Measurements from ENCODE around the gene FNDC1. TPM values are rescaled to one million over a fixed set of nuclear protein-coding genes. Genes with fewer than 3 reads are reported as not detected.

Gene FNDC1
- total RNA-seq, 1 donor from 2014 or later, result 0.64 TPM

DNA sequence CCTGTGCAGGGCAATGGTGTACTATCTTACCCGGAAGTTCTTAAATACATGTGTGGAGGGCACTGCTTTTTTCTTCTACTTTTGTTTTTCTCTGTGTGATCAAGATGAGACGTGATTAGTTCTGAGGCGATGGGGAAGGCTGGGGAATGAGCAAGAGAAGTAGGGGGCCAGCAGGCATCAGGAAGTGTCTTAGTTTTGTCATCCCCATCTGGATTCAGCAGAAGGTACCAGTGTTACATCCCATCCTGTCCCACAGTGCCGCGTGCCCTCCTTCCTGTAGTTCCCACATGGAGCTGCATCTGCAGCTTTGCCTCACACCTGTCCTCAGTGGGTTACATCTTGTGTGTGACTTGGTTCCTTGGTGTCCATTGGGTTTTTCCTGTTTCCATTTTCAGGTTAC lies 86.9 kb downstream of the FNDC1 start:
- H3K27me3 Mint-ChIP-seq (ENCODE audit: unreplicated experiment), result no peaks in the 10 kb centered on the region
- H3K36me3 Mint-ChIP-seq (ENCODE audit: unreplicated experiment), result no peaks in the 10 kb centered on the region
- no peak overlapping the region for H3K27ac Mint-ChIP-seq (ENCODE audit: unreplicated experiment)
- no peaks in the 10 kb centered on the region for H3K4me1 Mint-ChIP-seq (ENCODE audit: unreplicated experiment)
- no peak for TF ChIP-seq CTCF (IDR thresholded peaks at IDR 0.05)
- no peaks in the 10 kb centered on the region for H3K9me3 Mint-ChIP-seq (ENCODE audit: unreplicated experiment)
- H3K4me3 Mint-ChIP-seq (ENCODE audit: unreplicated experiment), result no peak overlapping the region
- no peak for DNase-seq (ENCODE audit: extremely low spot score, unreplicated experiment)

DNA sequence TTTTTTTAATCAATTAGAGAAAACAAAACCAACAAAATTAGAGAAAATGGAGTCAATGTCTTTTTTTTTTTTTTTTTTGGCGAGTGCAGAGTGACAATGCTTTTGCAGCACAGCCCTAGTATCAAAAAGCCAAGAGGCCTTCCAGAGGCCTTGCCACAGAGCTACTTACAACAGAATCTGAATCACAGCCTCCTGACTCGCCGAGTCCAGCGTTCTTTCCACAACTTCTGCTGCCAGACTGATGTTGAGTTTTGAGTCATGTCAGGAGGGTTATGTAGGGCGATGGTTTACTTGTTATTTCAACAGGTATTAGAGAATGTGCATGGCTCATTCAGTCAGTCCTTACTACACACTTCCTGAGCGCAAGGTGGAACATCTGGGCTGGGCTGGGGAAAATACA lies 88.6 kb downstream of the FNDC1 start:
- Mint-ChIP-seq H3K27ac (ENCODE audit: unreplicated experiment) (no peak overlapping the region), H3K36me3 (ENCODE audit: unreplicated experiment) (no peaks in the 10 kb centered on the region), H3K4me1 (ENCODE audit: unreplicated experiment) (no peaks in the 10 kb centered on the region), H3K9me3 (ENCODE audit: unreplicated experiment) (no peaks in the 10 kb centered on the region), H3K27me3 (ENCODE audit: unreplicated experiment) (no peaks in the 10 kb centered on the region), H3K4me3 (ENCODE audit: unreplicated experiment) (no peak overlapping the region)
- DNase-seq (ENCODE audit: extremely low spot score, unreplicated experiment), result no peak
- no peak for TF ChIP-seq CTCF (IDR thresholded peaks at IDR 0.05)

GRCh38 chr6:159259441-159260125 lies 90.4 kb downstream of the FNDC1 start:
- Mint-ChIP-seq H3K36me3 (ENCODE audit: unreplicated experiment) (no peaks in the 10 kb centered on the region), H3K4me1 (ENCODE audit: unreplicated experiment) (no peaks in the 10 kb centered on the region), H3K27me3 (ENCODE audit: unreplicated experiment) (no peaks in the 10 kb centered on the region), H3K4me3 (ENCODE audit: unreplicated experiment) (no peak overlapping the region), H3K9me3 (ENCODE audit: unreplicated experiment) (no peaks in the 10 kb centered on the region), H3K27ac (ENCODE audit: unreplicated experiment) (no peak overlapping the region)
- TF ChIP-seq CTCF (IDR thresholded peaks at IDR 0.05), result no peak
- no peak for DNase-seq (ENCODE audit: extremely low spot score, unreplicated experiment)

DNA sequence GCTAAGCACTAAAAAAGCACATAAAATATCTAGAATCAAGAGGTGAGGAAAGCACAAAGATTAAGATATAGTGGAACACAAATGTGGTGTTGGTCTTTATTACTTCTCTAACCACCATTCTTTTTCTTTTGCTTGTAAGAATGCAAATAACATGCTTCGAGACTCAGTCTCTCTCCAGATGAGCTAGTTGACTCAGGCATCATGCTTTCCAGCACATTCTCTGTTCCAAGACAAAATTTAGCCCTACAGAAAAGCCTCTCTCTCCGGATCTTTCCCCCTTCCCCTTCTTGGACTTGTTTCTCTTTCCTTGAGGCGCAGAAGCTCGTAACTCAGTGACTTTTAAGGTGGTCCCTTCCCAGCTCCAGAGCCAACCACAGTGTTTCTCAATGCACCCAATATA lies 91.0 kb downstream of the FNDC1 start:
- Mint-ChIP-seq H3K4me3 (ENCODE audit: unreplicated experiment) (no peak overlapping the region), H3K27ac (ENCODE audit: unreplicated experiment) (no peak overlapping the region), H3K27me3 (ENCODE audit: unreplicated experiment) (no peaks in the 10 kb centered on the region), H3K4me1 (ENCODE audit: unreplicated experiment) (no peaks in the 10 kb centered on the region), H3K36me3 (ENCODE audit: unreplicated experiment) (no peaks in the 10 kb centered on the region), H3K9me3 (ENCODE audit: unreplicated experiment) (no peaks in the 10 kb centered on the region)
- no peak for DNase-seq (ENCODE audit: extremely low spot score, unreplicated experiment)
- TF ChIP-seq CTCF (IDR thresholded peaks at IDR 0.05), result no peak

DNA sequence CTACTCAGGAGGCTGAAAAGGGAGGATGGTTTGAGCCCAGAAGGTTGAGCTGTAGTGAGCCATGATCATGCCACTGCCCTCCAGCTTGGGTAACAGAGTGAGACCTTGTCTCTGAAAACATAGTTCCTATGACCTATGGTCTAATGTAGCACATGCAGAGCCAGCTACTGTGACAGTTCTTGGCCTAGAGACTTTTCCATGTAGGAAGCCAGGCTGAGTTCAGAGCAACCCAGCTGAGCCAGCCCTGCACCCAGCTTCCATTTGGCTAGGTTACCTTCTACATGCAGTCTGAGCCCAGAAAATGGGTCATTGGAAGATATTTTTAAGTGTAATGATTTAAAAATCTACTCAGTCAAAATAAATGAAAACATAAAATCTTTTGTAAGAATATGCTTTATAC lies 92.8 kb downstream of the FNDC1 start:
- H3K36me3 Mint-ChIP-seq (ENCODE audit: unreplicated experiment), result no peaks in the 10 kb centered on the region
- H3K9me3 Mint-ChIP-seq (ENCODE audit: unreplicated experiment), result no peaks in the 10 kb centered on the region
- H3K27me3 Mint-ChIP-seq (ENCODE audit: unreplicated experiment), result no peaks in the 10 kb centered on the region
- TF ChIP-seq CTCF (IDR thresholded peaks at IDR 0.05), result no peak
- H3K27ac Mint-ChIP-seq (ENCODE audit: unreplicated experiment), result no peak overlapping the region
- no peak overlapping the region for H3K4me3 Mint-ChIP-seq (ENCODE audit: unreplicated experiment)
- DNase-seq (ENCODE audit: extremely low spot score, unreplicated experiment), result no peak
- H3K4me1 Mint-ChIP-seq (ENCODE audit: unreplicated experiment), result no peaks in the 10 kb centered on the region

Data from osteocyte (in vitro differentiated cells).